K562 (cell line): ENCODE data around the gene LAPTM5. TPM values are rescaled to one million over a fixed set of nuclear protein-coding genes. Genes with fewer than 3 reads are reported as not detected.

Experiments
- BDP1 ChIP-seq: IDR thresholded peaks from 3 replicates; pipeline ENCODE4 v1.6.1; 2011; ENCODE audit not compliant: insufficient read length, insufficient read depth
- DMBX1 ChIP-seq: fragments of 250-450 bp; sonication (Bioruptor Pico); IDR thresholded peaks from 2 replicates; pipeline ENCODE4 v1.8.0; 2022; ENCODE audit warnings: inconsistent platforms, mild to moderate bottlenecking, moderate library complexity, borderline replicate concordance
- GATAD2B ChIP-seq: fragments of 450-650 bp; IDR thresholded peaks from 2 replicates; pipeline ENCODE4 v1.6.1; 2017; ENCODE audit warnings: mild to moderate bottlenecking, borderline replicate concordance
- HINFP ChIP-seq: fragments of 450-650 bp; conservative IDR thresholded peaks from 2 replicates; pipeline ENCODE4 v1.6.1; 2016; ENCODE audit warnings: missing genetic modification characterization, low read depth, mild to moderate bottlenecking, control low read depth, missing compliant biosample characterization
- HMGXB4 ChIP-seq: sonication (generic); formaldehyde crosslinking; IDR thresholded peaks from 2 replicates; pipeline ENCODE4 v1.8.1; 2023; ENCODE audit warnings: mild to moderate bottlenecking, missing genetic modification reagents
- ID3 ChIP-seq, 2 experiments: fragments of 250-450 bp in 1 of 2; fragments of 450-650 bp in 1 of 2; sonication (Bioruptor Pico) in 1 of 2; IDR thresholded peaks; 2 replicates each; pipeline versions ENCODE4 v1.6.1 to v1.8.0; 2016 to 2021; ENCODE audit warnings: mild to moderate bottlenecking in 2 of 2, moderate library complexity in 2 of 2, missing compliant biosample characterization in 1 of 2, missing genetic modification characterization in 1 of 2
- KLF13 ChIP-seq: fragments of 450-650 bp; IDR thresholded peaks from 2 replicates; pipeline ENCODE4 v1.6.1; 2016; ENCODE audit warnings: missing genetic modification characterization, low read depth, mild to moderate bottlenecking, missing compliant biosample characterization, moderate library complexity, borderline replicate concordance
- KLF6 ChIP-seq: fragments of 250-450 bp; sonication (Bioruptor Pico); IDR thresholded peaks from 2 replicates; pipeline ENCODE4 v1.4.0; 2020; ENCODE audit warnings: mild to moderate bottlenecking, moderate library complexity, borderline replicate concordance
- L3MBTL2 ChIP-seq: fragments of 450-650 bp; IDR thresholded peaks from 2 replicates; pipeline ENCODE4 v1.6.1; 2016; ENCODE audit warnings: mild to moderate bottlenecking, moderate library complexity
- MEIS2 ChIP-seq: fragments of 450-650 bp; IDR thresholded peaks from 2 replicates; pipeline ENCODE4 v1.6.1; 2014; ENCODE audit warnings: mild to moderate bottlenecking; ENCODE audit not compliant: partially characterized antibody
- NFXL1 ChIP-seq: fragments of 450-650 bp; formaldehyde crosslinking; IDR thresholded peaks from 2 replicates; pipeline ENCODE4 v1.4.0; 2021; ENCODE audit warnings: mild to moderate bottlenecking
- PATZ1 ChIP-seq: fragments of 250-450 bp; sonication (Bioruptor Pico); IDR thresholded peaks from 2 replicates; pipeline ENCODE4 v1.5.0; 2020; ENCODE audit warnings: mild to moderate bottlenecking, borderline replicate concordance
- SRF ChIP-seq, 2 experiments: fragments of 250-450, 450-650 bp in 1 of 2; sonication (Bioruptor Pico) in 1 of 2; sonication (generic) in 1 of 2; formaldehyde crosslinking; IDR thresholded peaks; 2 replicates each; pipeline versions ENCODE4 v1.5.0 to v1.5.1; 2020 to 2022; ENCODE audit warnings: mild to moderate bottlenecking in 1 of 2, missing genetic modification reagents in 1 of 2
- TAF7 ChIP-seq: fragments of 450-650 bp; IDR thresholded peaks from 2 replicates; pipeline ENCODE4 v1.6.1; 2016; ENCODE audit warnings: missing genetic modification characterization, missing compliant biosample characterization
- TFAP4 ChIP-seq: sonication (generic); formaldehyde crosslinking; IDR thresholded peaks from 2 replicates; pipeline ENCODE4 v1.8.0; 2022; ENCODE audit warnings: missing genetic modification reagents, mild to moderate bottlenecking, moderate library complexity, borderline replicate concordance
- ZFPM2 ChIP-seq: fragments of 250-450 bp; sonication (Bioruptor Pico); IDR thresholded peaks from 2 replicates; pipeline ENCODE4 v1.5.1; 2022; ENCODE audit warnings: mild to moderate bottlenecking
- ZFX ChIP-seq: sonication (generic); formaldehyde crosslinking; IDR thresholded peaks from 2 replicates; pipeline ENCODE4 v1.8.0; 2022; ENCODE audit warnings: mild to moderate bottlenecking, missing genetic modification reagents, moderate library complexity
- ZNF311 ChIP-seq: fragments of 250-450 bp; sonication (Bioruptor Pico); IDR thresholded peaks from 2 replicates; pipeline ENCODE4 v1.4.0; 2020; ENCODE audit warnings: mild to moderate bottlenecking, moderate library complexity
- ZNF324 ChIP-seq: fragments of 250-450 bp; sonication (Bioruptor Pico); IDR thresholded peaks from 2 replicates; pipeline ENCODE4 v1.4.0; 2020; ENCODE audit warnings: mild to moderate bottlenecking
- ZNF668 ChIP-seq: fragments of 250-450 bp; sonication (Bioruptor Pico); IDR thresholded peaks from 2 replicates; pipeline ENCODE4 v1.8.0; 2022; ENCODE audit warnings: mild to moderate bottlenecking, inconsistent platforms
- polyA plus RNA-seq, 8 experiments: library from polyadenylated mRNA; depleted of rRNA in 4 of 8; stranded (reverse) in 5 of 8; unstranded in 3 of 8; fragments of >200 nt; fragmentation: Nextera tagmentation in 2 of 8; fragmentation: Illumina TruSeq in 1 of 8; extraction: Ambion mirVana in 2 of 8; extraction: Trizol in 1 of 8; gene quantifications; 2 replicates each; pipeline versions ENCODE4 v1.2.1 to v1.2.3, GENCODE V29; 2011 to 2014; ENCODE audit warnings: inconsistent platforms in 1 of 8, missing spikeins in 1 of 8
- total RNA-seq, 7 experiments: library from RNA; depleted of rRNA in 6 of 7; stranded (reverse); fragments of >200 nt in 6 of 7; fragmentation: Illumina TruSeq in 2 of 7; extraction: Trizol in 2 of 7; gene quantifications; 2 replicates each; pipeline versions ENCODE4 v1.2.1 to v1.2.3, GENCODE V29; 2011 to 2021; ENCODE audit warnings: low replicate concordance in 1 of 7

LAPTM5 gene
- total and polyA plus RNA-seq, 9 of the 15 experiments (the other 6 are each of a cell fraction or from before 2014, with no cell fraction given), result 2.4 to 47.3 (median 20.3) TPM

GRCh38 chr1:30758785-30759380, 1.3 kb upstream of the LAPTM5 start (continued):
- no peak for TF ChIP-seq HINFP (tag)
- TF ChIP-seq L3MBTL2, result peak; percentile 54; the same call in 1 of the 2 replicates
- TF ChIP-seq SRF (CRISPR knock-in tag; IDR thresholded peaks at IDR 0.05), result peak in 1 of 2 experiments; percentile 66; a peak in 2 of 4 replicates
- 0 out of 2 replicates have a peak, but pooled peaks have one; percentile 49 for TF ChIP-seq ZNF668 (CRISPR knock-in tag)
- no peak for TF ChIP-seq ZFPM2 (CRISPR knock-in tag)
- peak; percentile 81 for TF ChIP-seq DMBX1 (CRISPR knock-in tag)
- TF ChIP-seq KLF6 (CRISPR knock-in tag), result no peak
- TF ChIP-seq KLF13 (tag), result no peak
- TF ChIP-seq TAF7 (tag), result no peak
- no peak for TF ChIP-seq BDP1
- peak; percentile 23; the same call in 1 of the 2 replicates for TF ChIP-seq TFAP4 (CRISPR knock-in tag)
- no peak for TF ChIP-seq ID3 (CRISPR knock-in tag; IDR thresholded peaks at IDR 0.05)
- TF ChIP-seq ID3 (tag; IDR thresholded peaks at IDR 0.05), result 0 out of 2 replicates have a peak, but pooled peaks have one; percentile 44
- TF ChIP-seq GATAD2B, result no peak
- 0 out of 2 replicates have a peak, but pooled peaks have one; percentile 34 for TF ChIP-seq HMGXB4
- TF ChIP-seq ZFX (CRISPR knock-in tag), result peak; percentile 39; the same call in 1 of the 2 replicates
- TF ChIP-seq ZNF324 (CRISPR knock-in tag), result no peak
- no peak for TF ChIP-seq PATZ1 (CRISPR knock-in tag)
- TF ChIP-seq NFXL1, result 0 out of 2 replicates have a peak, but pooled peaks have one; percentile 57
- TF ChIP-seq ZNF311 (CRISPR knock-in tag), result peak; percentile 31; the same call in 1 of the 2 replicates
- TF ChIP-seq MEIS2, result no peak
